ENCODE measurements around the gene CDCA7. TPM values are rescaled to one million over a fixed set of nuclear protein-coding genes. Genes with fewer than 3 reads are reported as not detected.

Gene CDCA7
- total RNA-seq, 4 donors from 2014 or later: 1.1 to 3.3 (median 1.4) TPM; not detected in 1

DNA sequence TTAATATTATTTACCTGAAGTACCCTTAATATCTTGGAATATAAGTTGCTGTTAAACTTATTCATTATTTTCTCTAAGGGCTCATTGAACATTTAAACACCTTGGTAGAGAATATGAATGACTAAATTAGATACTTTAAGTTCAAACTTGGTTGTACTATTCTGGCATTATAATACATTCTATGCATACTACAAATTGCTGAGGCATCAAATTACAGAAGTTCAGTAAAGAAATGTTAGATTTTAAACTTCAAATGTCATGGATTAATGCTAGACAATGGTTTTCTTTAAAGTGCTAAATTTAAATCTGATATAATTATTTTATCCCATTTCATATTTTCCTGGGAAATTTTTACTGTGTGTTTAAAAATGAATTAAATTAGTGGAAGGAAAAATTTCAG is 63.1 kb downstream of the CDCA7 start:
- Histone ChIP-seq H3K9me3 (no peaks in the 10 kb centered on the region), H3K4me1 (peaks cover 3% of the 10 kb centered on the region in 2 donors), H3K36me3 (no peaks in the 10 kb centered on the region), H3K27ac (no peak overlapping the region), H3K4me3 (no peak overlapping the region), H3K27me3 (no peaks in the 10 kb centered on the region)
- DNase-seq (no peak), ATAC-seq (no peak)
- intact Hi-C loops (cut with DNase I; ENCODE audit: low total_unique reads) (no loop called here), in situ Hi-C loops (cut with MboI; ENCODE audit: low sequenced_read_pairs in 4 of 4) (loop anchor here (25.0 kb wide), 3 partner anchors 444 to 919 kb away; partner anchors contain the start of gene SP9 (in 1 of the 4))
- TF ChIP-seq, protein P1, sequence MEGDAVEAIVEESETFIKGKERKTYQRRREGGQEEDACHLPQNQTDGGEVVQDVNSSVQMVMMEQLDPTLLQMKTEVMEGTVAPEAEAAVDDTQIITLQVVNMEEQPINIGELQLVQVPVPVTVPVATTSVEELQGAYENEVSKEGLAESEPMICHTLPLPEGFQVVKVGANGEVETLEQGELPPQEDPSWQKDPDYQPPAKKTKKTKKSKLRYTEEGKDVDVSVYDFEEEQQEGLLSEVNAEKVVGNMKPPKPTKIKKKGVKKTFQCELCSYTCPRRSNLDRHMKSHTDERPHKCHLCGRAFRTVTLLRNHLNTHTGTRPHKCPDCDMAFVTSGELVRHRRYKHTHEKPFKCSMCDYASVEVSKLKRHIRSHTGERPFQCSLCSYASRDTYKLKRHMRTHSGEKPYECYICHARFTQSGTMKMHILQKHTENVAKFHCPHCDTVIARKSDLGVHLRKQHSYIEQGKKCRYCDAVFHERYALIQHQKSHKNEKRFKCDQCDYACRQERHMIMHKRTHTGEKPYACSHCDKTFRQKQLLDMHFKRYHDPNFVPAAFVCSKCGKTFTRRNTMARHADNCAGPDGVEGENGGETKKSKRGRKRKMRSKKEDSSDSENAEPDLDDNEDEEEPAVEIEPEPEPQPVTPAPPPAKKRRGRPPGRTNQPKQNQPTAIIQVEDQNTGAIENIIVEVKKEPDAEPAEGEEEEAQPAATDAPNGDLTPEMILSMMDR (IDR thresholded peaks at IDR 0.05 in 4 of 5, conservative IDR thresholded peaks at IDR 0.05 in 1 of 5): no peak
- no peak for TF ChIP-seq POLR2A (IDR thresholded peaks at IDR 0.05)
